HuH-7 (cell line): ENCODE data around the gene TMEM270.

Experiments
- DNase-seq: peaks from one replicate; pipeline ENCODE4 v3.0.0; 2011; ENCODE audit warnings: low spot score

Gene TMEM270

GRCh38 chr7:73888959-73889358 lies 28.0 kb downstream of the TMEM270 start:
- DNase-seq: no peak

- no peak for DNase-seq
Measured at GRCh38 chr7:73890555-73891147, 29.7 kb downstream of the TMEM270 start.

- DNase-seq: no peak
Measured at GRCh38 chr7:73891178-73891885, 30.4 kb downstream of the TMEM270 start.

GRCh38 chr7:73892003-73892999 lies 31.3 kb downstream of the TMEM270 start:
- DNase-seq: no peak

- no peak for DNase-seq
Measured at GRCh38 chr7:73893342-73894101, 32.6 kb downstream of the TMEM270 start.

GRCh38 chr7:73894166-73894565 lies 33.2 kb downstream of the TMEM270 start:
- no peak for DNase-seq

GRCh38 chr7:73894733-73895551 lies 34.0 kb downstream of the TMEM270 start:
- no peak for DNase-seq

GRCh38 chr7:73895626-73896025 lies 34.7 kb downstream of the TMEM270 start:
- DNase-seq: no peak

- no peak for DNase-seq
Measured at GRCh38 chr7:73896454-73896853, 35.5 kb downstream of the TMEM270 start.

- no peak for DNase-seq
Measured at GRCh38 chr7:73899731-73900142, 38.8 kb downstream of the TMEM270 start.

GRCh38 chr7:73900286-73900685 lies 39.3 kb downstream of the TMEM270 start:
- DNase-seq: no peak

GRCh38 chr7:73901231-73901822 lies 40.4 kb downstream of the TMEM270 start:
- DNase-seq: no peak

GRCh38 chr7:73901823-73902597 lies 41.1 kb downstream of the TMEM270 start:
- DNase-seq: no peak

GRCh38 chr7:73903321-73904218 lies 42.6 kb downstream of the TMEM270 start:
- no peak for DNase-seq

GRCh38 chr7:73904219-73905137 lies 43.5 kb downstream of the TMEM270 start:
- no peak for DNase-seq

GRCh38 chr7:73905360-73905759 lies 44.4 kb downstream of the TMEM270 start:
- no peak for DNase-seq

- no peak for DNase-seq
Measured at GRCh38 chr7:73906874-73907273, 45.9 kb downstream of the TMEM270 start.
